Measurements from ENCODE around the gene PLP2.
"Not testable (repeated sequence)": the region's sequence is repeated elsewhere in the genome, so short reads cannot be mapped to it uniquely, and the experiment has no call there.

DNA sequence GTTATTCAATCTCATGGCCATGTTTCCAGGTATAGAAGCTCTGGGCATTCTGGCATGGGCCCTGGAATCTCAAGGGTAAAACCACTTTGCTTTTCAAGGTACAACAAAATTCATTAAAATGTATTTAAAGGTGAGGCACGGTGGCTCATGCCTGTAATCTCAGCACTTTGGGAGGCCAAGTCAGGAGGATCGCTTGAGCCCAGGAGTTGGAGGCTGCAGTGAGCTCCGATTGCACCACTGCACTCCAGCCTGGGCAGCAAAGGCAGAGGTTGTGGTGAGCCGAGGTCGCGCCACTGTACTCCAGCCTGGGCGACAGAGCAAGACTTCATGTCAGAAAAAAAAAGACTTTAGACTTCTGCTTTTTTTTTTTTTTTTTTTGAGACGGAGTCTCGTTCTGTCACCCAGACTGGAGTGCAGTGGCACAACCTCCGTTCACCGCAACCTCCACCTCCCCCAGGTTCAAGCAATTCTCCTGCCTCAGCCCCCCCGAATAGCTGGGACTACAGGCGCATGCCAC, 43.9 kb upstream of the PLP2 start:
- TF ChIP-seq, protein P1, sequence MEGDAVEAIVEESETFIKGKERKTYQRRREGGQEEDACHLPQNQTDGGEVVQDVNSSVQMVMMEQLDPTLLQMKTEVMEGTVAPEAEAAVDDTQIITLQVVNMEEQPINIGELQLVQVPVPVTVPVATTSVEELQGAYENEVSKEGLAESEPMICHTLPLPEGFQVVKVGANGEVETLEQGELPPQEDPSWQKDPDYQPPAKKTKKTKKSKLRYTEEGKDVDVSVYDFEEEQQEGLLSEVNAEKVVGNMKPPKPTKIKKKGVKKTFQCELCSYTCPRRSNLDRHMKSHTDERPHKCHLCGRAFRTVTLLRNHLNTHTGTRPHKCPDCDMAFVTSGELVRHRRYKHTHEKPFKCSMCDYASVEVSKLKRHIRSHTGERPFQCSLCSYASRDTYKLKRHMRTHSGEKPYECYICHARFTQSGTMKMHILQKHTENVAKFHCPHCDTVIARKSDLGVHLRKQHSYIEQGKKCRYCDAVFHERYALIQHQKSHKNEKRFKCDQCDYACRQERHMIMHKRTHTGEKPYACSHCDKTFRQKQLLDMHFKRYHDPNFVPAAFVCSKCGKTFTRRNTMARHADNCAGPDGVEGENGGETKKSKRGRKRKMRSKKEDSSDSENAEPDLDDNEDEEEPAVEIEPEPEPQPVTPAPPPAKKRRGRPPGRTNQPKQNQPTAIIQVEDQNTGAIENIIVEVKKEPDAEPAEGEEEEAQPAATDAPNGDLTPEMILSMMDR (IDR thresholded peaks at IDR 0.05) = not testable (repeated sequence)
- not testable (repeated sequence) for TF ChIP-seq POLR2A (IDR thresholded peaks at IDR 0.05; ENCODE audit: low read length); MYC (IDR thresholded peaks at IDR 0.05; ENCODE audit: borderline replicate concordance, low read length); TP53 (CRISPR knock-in tag; IDR thresholded peaks at IDR 0.05)
